ENCODE results near the gene PCSK6.
"Not testable (repeated sequence)": the region's sequence is repeated elsewhere in the genome, so short reads cannot be mapped to it uniquely, and the experiment has no call there.

The PCSK6 gene

DNA sequence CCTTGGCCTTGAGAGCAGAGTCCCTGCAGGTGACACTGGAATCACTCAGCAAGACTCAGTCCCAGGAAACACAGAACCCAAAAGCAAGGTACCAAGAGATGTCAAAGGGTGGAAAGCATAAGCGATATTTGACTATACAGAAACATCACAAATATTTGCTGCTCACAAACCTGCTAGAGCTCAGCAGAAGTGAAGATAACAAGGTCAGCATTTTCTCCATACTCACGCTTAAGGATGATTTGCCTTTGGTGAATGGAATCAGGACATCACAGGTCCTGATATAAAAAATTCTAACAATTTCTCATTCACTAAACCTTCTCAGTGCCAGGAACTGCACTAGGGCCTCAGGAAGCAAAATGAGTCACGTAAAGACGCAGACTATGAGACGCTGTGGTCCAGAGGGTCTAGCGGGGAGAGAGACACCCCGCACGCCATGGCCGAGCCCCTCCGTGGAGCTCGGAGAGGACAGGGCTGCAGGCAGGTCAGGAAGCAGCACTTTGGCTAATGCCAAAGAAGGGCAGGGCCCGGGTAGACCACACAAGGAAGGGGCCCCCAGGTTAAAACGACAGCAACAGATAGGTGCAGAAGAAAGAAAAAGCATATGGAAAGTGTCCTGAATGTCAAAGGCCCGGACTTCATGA lies 10.7 kb downstream of the PCSK6 start:
- TF ChIP-seq POLR2A (IDR thresholded peaks at IDR 0.05; ENCODE audit: low read length) (no peak), GATA1 (IDR thresholded peaks at IDR 0.05; ENCODE audit: low read depth, low read length) (no peak)
- DNase-seq: no peak

DNA sequence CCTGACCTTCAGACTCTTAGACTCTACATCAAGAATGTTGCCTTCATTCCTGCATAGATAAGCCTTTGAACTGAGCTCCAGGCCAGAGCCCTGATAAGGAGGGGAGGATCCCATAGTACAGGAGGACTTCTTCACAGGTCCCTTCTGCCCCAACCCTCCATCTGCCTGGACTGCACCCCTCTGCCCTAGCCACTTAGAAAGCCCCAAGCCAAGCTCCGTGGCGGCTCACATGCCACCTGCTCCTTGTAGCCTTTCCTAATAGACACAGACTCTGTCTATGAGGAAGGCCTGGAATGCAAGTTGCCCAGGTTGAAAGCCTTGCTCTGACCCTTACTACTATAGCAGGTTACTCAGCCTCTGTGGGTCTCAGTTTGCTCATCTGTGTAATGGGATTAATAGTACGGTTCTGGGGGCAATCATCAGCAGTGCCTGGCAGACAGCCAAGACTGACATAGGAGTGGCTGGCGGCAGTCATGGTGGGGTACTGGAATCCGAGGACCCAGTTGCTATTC lies 11.6 kb downstream of the PCSK6 start:
- peak; percentile 69 to 81 for DNase-seq
- TF ChIP-seq POLR2A (IDR thresholded peaks at IDR 0.05; ENCODE audit: low read length) (no peak), GATA1 (IDR thresholded peaks at IDR 0.05; ENCODE audit: low read depth, low read length) (no peak)

DNA sequence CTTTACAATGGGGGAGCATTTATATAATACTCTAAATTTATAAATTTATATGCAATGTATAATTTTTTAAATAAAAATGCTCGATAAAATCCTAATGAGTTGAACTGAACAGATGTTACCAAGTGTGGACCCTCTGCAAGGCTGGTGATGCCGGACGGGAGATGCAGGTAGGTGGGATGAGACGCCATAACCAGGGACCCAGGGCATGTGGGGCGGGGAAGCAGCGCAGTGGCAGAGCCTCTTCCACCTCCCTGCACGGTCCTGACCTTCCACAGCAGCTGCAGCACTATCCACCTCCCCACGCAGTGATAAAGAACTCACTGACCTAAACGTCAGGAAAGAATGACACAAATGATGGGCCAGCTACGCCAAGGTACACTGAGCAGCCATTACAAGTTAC lies 12.8 kb downstream of the PCSK6 start:
- no peak for DNase-seq
- no peak for TF ChIP-seq GATA1 (IDR thresholded peaks at IDR 0.05; ENCODE audit: low read depth, low read length)
- TF ChIP-seq POLR2A (IDR thresholded peaks at IDR 0.05; ENCODE audit: low read length): no peak

DNA sequence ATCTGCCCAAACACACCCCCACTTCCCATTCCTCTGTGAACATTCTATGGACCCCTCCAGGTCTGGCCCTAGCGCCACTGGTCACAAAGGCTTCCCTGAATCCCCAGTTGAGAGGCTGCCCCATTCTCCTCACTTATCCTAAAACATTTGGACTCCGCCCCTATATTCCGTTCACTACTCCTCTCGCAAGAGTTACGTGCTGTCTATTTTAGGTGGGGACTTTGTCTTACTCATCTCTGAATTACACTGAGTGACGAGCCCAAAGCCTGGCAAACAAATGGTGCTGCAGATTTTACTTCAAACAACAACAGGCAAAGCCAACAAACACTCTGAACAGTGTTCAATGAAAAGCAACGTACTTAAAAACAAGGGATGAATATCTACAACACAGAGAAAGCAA lies 14.5 kb downstream of the PCSK6 start:
- no peak for DNase-seq
- TF ChIP-seq POLR2A (IDR thresholded peaks at IDR 0.05; ENCODE audit: low read length): no peak
- TF ChIP-seq GATA1 (IDR thresholded peaks at IDR 0.05; ENCODE audit: low read depth, low read length): no peak

DNA sequence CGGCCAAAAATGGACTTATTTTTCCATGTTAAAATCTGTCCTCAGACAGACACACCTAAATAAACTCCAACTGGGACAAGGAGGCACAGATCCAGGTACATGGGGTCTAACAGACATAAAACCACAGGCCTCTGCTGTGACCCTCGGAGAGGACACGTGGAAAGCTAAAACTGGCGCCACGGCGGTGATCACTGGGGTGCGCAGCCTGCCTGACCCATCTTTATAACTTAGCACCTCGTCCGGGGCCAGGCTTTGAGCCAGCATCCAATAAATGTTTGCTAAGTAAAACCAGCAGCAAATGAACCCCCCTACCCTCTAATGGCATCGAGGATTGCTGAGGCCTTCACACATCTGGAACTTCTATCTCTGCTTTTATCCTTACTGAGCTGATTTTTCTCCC lies 15.3 kb downstream of the PCSK6 start:
- TF ChIP-seq GATA1 (IDR thresholded peaks at IDR 0.05; ENCODE audit: low read depth, low read length) (no peak), POLR2A (IDR thresholded peaks at IDR 0.05; ENCODE audit: low read length) (no peak)
- no peak for DNase-seq

DNA sequence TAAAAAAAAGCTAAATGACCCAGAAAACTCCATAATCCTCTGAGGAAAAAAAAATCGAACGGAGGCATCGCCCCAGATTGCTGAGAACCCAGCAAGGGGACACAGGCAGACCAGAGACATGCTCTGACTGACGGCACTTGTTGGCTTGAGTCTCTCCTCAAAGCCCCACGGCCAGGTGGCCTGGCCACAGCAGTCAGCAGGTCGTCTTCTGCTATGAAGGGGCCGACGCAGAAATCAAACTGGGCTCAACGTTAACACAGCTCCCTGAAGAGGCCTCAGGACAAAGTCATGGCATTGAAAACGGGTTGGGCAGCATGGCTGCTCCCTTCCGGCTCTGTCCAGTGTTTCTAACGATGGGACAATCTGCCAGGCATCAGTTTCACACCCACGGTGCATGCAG lies 17.5 kb downstream of the PCSK6 start:
- no peak for TF ChIP-seq GATA1 (IDR thresholded peaks at IDR 0.05; ENCODE audit: low read depth, low read length)
- no peak for TF ChIP-seq POLR2A (IDR thresholded peaks at IDR 0.05; ENCODE audit: low read length)
- no peak for DNase-seq

DNA sequence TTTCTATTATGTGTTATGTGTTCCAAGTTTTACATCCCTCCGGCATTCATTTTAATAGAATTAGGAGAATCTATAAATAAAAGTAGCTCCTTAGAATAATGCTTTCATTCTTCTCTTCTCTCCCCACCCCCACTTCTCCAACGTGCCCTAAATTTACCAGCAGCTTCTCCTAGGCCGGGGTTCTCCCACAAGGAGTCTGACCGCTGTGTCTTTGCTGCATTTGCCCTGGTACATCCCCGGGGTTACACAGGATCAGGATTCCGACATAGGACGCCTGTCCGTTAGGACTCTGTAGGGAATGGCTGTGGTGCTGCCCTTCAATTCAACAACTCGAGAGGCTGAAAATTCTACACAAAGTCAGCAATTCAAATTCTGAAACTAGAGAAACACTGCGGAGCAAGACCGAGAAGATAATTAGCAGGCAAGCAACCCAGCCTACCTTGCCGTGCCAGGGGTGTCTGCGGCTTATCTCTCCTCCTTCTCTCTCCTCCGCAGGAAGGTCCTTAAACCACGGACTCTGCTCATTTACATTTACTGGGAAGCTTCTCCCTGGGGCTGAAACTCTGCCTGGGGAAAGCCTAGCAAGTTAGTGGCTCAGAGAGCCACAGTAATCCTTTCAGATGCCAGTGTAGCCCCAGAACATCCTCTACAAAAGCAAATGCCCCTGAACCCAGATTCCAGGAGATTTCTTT lies 18.8 kb downstream of the PCSK6 start:
- DNase-seq: no peak
- no peak for TF ChIP-seq POLR2A (IDR thresholded peaks at IDR 0.05; ENCODE audit: low read length)
- no peak for TF ChIP-seq GATA1 (IDR thresholded peaks at IDR 0.05; ENCODE audit: low read depth, low read length)

DNA sequence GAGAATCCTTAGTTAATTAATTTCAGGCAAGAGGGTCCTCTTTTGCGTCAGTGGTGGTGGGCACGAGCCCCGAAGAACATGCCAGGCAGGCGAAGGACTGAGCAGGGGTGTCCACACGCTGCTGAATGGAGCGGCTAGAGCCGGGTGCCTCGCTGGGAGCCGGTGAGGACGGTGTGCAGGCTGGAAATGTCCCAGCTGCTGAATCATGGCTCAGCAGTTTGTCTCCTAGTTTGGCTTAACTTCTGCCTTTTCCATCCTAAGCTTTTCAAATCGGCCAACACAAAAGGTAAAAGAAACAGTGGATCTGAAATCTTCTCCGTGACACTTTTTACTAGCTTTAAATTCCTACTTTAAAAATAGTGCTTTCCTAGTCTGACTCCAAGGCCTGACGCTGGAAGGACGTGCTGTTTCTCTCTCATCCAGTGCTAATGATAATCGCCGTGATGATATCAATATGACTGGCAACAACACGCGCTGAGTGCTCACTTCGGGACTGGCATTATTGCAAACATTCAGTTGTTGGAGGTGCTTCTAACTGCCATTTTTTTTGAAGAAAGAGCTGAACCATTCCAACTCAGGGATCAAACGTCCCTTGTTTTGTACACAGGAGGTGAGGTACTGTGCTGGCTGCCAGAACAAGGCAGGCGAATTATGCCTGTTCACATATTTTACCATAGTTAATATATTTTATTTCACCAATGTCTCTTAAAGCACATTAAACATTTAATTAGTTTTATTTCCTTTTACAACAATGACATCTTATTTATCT lies 19.8 kb downstream of the PCSK6 start:
- no peak for DNase-seq

DNA sequence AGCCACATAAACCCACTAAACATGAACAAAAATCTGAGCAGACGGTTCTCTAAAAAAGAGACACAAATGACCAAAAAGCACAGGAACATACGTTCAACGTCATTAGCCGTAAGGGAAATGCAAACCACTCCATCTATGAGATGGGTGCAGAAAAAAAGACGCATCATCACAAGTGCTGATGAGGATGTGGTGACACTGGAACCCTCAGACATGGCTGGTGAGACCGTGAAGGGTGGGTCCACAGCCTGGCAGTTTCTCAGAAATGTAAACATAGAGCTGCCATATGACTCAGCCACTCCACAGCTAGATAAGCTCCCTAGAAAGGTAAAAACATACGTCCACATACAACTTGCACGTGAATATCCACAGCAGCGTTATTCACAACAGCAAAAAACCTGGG lies 23.3 kb downstream of the PCSK6 start:
- DNase-seq: peak; percentile 50 to 64
- TF ChIP-seq POLR2A (IDR thresholded peaks at IDR 0.05; ENCODE audit: low read length) (no peak), GATA1 (IDR thresholded peaks at IDR 0.05; ENCODE audit: low read depth, low read length) (no peak)

More for the DNA sequence above, 19.8 kb downstream of the PCSK6 start:
- no peak for TF ChIP-seq POLR2A (IDR thresholded peaks at IDR 0.05; ENCODE audit: low read length)
- TF ChIP-seq GATA1 (IDR thresholded peaks at IDR 0.05; ENCODE audit: low read depth, low read length): no peak

DNA sequence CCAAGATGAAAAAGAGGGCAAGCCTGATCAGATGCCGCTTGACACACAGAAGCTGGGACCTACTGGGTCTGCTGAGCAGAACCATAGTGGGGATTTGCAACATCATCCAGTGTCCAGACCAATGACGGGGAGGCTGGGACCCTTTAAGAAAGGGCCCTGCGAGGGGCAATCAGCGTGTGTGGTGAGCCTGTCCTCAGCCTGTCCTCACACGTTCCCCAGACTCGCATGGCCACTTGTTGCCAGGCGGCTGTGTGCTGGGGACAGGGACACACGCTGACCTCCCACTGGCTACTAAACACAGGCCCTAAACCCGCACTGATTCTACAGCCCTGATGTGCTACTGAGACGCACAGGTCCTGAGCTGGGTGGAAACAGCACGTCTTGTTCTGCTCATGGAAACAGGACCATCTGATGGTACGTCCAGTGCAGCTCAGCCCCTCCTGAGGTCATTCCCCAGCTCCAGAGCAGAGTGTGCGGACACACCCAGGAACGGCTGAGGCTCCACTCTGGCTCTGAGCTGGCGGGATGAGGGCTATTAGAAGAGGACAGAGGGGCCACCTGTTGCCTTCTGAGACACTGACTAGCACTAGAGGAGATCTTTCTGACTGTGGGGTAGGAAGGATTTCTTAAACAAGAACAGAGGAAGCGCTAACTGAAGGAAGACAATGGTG lies 24.4 kb downstream of the PCSK6 start:
- no peak for TF ChIP-seq POLR2A (IDR thresholded peaks at IDR 0.05; ENCODE audit: low read length)
- no peak for TF ChIP-seq GATA1 (IDR thresholded peaks at IDR 0.05; ENCODE audit: low read depth, low read length)
- DNase-seq: no peak

DNA sequence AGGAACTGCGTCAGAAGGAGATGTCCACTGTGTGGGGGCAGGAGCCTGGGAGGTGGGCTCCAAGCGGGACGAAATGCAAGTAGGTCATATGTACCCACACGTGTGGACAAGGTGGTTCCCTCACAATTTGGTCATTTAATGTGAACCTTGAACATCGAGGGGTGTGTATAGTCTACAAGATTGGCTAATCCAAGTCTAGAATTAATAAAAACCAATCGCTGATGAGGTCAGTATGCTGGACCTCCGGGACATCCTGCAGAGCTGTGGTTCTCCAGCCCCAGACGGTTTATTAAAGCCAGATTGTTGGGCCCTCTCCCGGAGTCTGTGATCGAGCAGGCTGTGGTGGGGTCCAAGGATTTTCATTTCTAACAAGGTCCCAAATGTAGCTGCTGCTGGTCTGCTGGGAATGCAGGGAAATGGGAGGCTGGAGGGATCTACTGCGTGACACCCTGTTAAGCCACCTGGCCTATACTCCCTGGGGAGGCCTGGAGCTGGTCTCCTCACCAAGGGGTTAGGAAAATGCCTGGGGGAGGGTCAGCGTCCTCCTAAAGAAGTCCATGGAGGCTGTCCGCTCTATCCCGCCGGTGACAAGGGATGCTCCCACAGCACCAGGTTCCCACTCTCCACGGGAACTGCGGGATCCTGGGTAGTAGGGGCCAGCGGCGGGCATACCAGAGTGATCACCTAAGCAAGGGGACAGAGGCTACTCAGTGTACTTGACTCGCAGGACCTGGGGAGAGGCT lies 25.1 kb downstream of the PCSK6 start:
- TF ChIP-seq POLR2A (IDR thresholded peaks at IDR 0.05; ENCODE audit: low read length): no peak
- no peak for TF ChIP-seq GATA1 (IDR thresholded peaks at IDR 0.05; ENCODE audit: low read depth, low read length)
- no peak for DNase-seq

DNA sequence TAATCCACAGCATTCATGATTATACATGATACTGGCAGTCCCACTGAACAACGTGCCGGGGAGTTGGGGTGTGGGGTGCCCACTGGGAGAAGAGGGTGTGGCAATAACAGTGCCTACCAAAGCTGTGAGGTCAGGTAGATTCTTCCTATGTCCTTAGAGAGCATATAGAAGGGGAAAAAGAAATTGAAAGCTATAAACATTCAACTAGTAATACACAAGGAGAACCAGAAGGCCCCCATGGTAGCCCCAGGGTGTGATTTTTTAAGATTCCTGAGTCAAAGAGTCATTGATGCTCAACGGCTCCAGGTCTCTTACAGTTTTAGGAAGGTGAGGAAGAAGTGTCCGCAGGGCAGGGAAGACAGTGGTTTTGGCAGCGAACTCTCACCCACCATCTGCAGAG lies 25.8 kb downstream of the PCSK6 start:
- not testable (repeated sequence) for DNase-seq

DNA sequence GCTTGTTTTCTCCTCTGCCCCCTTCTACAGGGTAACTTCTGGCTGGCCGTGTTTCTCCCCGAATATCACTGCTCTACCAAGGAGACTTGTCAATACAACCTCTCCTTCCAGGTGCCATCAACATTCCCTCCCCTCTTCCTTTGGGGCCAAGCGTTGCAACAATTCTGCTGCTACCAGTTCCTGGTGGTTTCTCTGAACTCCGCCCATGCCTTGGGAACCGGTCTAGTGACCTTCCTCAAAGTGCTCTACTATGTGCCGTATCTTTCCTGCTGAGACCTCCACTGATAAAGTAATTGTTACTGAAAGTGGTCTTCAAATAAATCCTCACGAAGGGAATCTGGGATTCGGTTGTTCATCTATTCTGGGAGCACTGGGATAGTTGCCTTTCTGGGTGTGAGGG lies 26.2 kb downstream of the PCSK6 start:
- no peak for DNase-seq
- TF ChIP-seq GATA1 (IDR thresholded peaks at IDR 0.05; ENCODE audit: low read depth, low read length) (no peak), POLR2A (IDR thresholded peaks at IDR 0.05; ENCODE audit: low read length) (no peak)

Measured in erythroblast (primary cell).